NK-92 treated with Interleukin-12 subunit alpha and Interleukin-12 subunit beta, amount 100 ng/mL, for 24 hours (cell line): ENCODE measurements around the gene CFAP92.
"Not testable (repeated sequence)": the region's sequence is repeated elsewhere in the genome, so short reads cannot be mapped to it uniquely, and the experiment has no call there.

Experiments
- DNase-seq: peaks from one replicate; lab custom pipeline; 2025; lab: John Stamatoyannopoulos, UW

Gene CFAP92

DNA sequence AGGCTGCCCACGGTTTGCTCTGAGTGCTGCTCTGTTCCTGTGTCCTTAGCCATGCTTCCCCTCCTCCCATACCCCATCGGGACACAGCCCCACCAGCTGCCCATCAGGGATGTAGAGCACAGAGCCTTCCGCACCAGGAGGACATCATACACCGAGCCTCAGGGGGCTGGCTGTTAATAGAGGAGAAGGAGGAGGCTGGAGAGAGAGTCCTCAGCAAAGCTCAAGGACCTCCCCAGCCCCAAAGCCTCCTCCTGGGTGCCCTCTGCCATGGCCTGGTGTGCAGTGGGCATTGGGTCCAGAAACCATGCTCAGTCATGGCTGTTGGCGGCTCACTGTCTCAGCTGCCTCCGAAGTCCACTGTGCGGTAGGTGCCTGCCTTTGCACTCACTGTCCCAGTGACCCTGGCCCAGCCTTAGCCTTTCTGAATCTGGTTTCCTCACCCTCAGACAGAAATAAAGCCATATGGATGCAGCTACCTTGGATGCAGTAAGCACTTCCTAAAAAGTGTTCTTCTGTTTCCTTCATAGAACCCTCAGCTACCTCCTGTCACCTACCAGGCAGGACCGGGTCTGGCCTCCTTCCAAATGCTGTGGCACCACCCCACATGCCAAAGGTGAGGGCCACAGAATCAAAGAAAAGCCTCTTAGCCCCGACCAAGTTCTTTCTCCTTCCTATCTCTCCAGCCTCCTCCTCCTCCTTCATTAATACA lies 60.5 kb downstream of the CFAP92 start:
- DNase-seq: no peak

DNA sequence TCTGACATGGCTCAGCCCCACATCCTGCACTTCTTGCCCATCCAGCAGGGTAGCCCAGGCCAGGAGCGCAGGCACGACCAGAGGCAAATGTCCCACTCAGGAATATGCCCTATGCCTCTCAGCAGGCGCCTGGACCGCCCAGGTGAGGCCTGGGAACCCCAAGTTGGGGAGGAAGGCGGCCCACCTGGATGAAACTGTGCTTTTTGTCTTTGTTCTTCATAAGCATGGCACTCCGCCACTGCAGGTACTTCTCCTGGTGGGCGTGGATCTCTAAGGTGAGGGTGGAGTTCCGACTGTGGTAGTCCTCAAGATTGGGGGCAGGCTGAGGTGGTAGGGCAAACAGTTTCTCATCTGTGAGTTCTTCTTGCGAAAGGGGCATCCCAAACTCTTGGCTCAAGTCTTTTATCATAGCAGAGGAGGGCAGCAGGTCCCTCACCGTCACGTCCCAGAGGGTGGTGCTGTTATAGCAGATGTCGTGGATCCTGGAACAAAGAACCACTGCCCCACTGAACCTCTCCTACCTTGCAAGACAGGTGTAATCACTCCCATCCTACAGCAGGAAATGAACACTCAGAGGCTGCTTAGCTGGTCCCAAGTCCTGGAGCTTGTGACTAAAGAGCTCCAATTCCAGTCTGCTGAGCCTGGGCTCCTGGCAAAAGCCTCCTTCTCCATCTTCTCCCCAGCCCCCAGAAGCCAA lies 61.2 kb downstream of the CFAP92 start:
- no peak for DNase-seq

DNA sequence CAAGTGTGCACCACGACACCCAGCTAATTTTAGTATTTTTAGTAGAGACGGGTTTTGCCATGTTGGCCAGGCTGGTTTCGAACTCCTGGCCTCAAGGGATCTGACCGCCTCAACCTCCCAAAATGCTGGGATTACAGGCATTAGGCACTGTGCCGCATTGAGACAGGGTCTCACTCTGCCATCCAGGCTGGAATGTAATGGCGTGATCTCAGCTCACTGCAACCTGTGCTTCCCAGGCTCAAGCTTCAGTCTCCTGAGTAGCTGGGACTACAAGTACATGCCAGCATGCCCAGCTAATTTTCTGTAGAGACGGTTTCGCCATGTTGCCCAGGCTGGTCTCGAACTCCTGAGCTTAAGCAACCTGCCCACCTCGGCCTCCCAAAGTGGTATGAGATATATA lies 62.8 kb downstream of the CFAP92 start:
- no peak for DNase-seq

DNA sequence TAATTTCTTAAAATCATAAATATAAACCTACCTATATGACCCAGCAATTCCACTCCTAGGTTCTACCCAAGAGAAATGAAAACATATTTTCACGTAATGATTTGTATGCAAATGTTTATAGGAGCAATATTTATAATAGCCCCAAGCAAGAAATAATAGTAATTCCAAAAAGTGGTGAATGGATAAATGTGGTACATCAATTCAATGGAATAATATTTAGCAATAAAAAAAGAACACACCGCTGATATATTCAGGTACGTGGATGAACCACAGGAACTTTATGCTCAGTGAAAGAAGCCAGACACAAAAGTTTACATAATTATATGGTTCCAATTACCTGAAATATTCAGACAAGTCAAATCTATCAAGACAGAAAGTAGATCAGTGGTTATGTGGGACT lies 64.5 kb downstream of the CFAP92 start:
- DNase-seq: no peak

DNA sequence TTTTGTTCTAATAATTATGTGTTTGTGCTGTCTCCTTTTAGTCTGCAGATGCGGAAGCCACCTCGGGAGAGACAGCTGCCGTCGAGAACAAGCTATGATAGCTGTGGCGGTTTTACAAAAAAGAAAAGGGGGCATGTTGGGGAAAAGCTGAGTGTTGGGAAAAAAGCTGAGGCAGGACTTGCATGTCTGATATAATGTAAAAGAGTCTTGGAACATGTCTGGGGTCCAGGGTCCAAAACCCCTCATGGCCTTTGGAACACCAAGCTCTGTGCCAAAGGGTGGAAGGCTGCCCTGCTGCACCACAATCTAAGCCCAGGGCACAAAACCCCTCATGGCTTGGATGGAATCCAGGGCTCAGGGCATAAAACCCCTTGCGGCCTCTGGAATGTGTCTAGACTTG lies 69.9 kb downstream of the CFAP92 start:
- DNase-seq: not testable (repeated sequence)

DNA sequence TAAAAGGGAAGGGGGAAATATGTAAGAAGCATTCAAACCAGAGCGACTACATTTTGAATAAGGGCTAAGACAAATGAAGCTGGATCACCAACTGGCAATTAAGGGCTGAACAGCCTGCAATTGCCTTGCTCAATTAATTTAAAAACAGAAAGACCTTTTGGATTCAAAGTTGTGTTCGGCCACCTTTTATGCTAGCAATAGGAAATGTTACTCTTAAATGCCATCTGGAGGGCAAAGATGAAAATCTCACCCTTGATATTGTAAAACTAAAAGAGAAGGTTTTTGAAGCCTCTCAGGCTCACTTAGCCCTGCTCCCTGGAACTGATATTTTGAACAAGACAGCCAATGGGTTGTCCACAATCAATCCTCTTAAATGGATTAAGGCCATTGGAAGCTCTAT lies 70.3 kb downstream of the CFAP92 start:
- no peak for DNase-seq

DNA sequence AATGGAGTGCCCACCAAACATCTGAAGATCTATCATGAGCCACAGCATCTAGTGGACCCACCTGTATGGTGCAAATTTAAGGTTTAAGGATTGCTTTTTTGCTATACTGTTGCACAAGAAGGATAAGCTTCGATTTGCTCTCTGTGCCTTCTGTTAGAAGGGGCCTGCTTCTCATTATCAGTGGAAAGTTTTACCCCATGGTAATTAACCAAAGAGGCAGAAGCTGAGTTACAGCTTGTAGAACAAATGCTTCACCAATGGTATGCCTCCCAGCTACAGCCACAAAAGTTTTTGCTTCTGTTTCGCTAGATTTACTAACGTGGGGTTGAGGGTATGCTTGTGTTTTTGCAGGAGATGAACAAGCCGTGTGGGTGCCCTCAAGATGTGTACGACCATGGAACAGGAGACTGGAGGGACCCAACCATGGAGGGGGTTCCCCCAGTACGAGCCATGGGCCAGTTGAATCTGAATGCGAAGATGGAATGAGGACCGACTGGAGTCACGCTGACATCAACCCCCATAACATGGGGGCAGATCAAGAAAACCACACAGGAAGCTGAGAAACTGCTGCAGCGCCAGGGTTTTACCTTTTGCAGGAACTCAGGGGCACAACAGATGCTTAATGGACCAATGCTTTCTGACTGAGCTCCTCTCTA lies 70.9 kb downstream of the CFAP92 start:
- DNase-seq: no peak

DNA sequence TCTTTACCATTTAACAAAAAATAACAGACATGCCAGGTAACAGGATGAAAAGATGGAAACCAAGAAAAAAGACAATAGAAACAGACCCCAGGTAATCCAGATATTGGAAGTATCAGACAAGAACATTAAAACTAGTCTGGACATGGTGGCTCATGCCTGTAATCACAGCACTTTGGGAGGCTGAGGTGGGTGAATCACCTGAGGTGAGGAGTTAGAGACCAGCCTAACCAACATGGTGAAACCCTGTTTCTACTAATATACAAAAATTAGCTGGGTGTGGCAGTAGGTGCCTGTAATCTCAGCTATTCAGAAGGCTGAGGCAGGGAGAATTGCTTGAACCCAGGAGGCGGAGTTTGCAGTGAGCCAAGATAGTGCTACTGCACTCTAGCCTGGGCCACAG lies 73.9 kb downstream of the CFAP92 start:
- DNase-seq: no peak

DNA sequence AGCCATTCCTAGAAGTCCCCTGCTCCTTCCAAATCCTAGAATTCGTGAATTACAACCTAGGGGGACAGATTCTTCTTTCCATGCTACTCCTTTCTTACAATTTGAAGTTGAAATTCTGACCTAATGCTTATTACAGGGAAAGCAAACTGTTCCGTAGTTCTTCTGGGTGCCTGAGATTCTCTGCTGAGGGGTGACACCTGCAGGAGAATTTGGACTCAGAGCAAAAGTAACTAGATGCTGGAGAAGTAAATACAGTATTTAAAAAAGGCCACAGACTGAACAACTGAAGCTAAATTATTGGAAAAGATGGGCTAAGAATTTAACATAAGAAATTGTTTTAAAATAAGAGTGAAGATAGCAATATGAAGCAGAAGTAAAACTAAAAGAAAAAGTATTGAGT lies 76.6 kb downstream of the CFAP92 start:
- DNase-seq: no peak

DNA sequence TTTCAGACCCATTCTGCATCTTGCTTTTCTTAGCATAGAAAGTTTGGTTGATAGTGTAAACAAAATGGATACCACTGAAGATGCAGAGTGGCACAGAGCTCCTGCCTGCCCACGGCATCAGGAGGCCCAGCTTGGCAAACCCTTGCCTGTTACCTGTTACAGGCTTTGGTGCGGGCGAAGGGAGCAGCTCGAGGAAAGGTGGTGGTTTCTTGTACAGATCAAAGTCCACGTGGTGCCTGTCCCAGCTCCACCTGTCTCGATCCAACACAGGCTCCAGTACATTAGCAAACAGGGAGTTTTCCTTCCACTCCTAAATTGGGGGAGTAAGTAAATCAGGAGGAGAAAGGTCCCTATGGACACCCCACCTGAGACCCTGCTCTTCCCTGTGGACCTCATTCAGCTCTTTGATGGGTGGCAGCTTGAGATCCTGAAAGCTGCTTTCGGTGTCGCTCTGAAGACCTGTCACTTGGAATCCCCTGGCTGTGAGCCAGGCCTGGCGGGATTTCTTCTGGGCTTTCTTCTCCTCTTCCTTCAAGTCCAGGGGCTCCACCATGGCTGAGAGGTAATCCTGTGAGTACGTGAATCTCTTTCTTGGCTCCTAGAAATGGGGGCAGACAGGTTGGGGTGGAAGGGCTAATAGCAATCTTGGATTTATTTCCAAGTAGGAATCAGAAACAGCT lies 78.8 kb downstream of the CFAP92 start:
- DNase-seq: no peak

DNA sequence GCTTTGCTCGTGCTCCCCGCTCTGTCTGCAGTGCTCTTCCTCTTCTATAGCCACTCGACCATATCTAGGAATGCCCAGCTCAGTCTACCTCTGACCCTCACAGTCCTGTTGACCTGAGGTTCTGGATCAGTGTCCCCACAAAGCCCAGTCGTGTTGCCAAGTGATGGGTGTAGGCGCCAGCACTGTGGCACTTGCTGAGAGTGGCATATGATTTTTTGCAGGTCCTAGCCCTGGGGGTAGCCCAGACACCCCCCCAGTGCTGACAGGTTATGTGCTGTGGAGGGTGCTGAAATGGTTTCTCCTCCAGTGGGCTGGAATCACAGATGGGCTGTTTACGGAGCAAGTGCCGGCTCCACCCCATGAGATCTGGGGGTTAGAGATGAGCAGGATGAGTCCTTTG lies 82.0 kb downstream of the CFAP92 start:
- no peak for DNase-seq

DNA sequence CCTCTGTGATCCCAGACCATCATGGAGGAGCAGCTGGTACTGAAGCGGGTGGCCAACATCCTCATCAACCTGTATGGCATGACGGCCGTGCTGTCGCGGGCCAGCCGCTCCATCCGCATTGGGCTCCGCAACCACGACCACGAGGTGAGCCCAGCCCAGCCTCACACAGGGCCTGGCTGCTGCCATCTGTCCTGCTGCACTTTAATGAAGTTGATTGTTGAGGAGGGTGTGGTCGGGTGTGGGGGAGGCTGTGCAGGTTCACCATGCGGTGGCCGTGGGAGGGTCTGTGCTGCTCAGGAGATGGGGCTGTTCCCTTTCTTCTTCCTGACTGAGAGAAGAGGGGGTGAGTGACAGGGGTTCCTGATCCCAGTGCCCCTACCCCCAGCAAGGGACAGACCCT lies 83.9 kb downstream of the CFAP92 start:
- DNase-seq: no peak

DNA sequence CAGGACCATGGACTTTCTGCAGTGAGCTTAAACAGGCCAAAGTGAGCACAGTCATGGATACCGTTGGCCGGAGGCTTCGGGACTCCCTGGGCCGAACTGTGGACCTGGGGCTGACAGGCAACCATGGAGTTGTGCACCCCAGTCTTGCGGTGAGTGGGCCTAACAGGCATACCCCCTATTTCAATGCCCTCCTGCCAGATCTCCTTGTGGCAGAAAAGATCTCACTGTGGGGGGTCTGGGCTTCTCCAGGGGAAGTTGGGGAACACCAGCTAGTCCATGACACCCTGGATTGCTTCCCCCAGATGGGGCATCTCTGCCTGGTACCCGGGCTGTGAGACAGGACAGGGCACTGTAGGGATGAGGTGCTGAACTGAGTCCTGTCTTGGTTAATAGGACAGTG lies 84.9 kb downstream of the CFAP92 start:
- no peak for DNase-seq

DNA sequence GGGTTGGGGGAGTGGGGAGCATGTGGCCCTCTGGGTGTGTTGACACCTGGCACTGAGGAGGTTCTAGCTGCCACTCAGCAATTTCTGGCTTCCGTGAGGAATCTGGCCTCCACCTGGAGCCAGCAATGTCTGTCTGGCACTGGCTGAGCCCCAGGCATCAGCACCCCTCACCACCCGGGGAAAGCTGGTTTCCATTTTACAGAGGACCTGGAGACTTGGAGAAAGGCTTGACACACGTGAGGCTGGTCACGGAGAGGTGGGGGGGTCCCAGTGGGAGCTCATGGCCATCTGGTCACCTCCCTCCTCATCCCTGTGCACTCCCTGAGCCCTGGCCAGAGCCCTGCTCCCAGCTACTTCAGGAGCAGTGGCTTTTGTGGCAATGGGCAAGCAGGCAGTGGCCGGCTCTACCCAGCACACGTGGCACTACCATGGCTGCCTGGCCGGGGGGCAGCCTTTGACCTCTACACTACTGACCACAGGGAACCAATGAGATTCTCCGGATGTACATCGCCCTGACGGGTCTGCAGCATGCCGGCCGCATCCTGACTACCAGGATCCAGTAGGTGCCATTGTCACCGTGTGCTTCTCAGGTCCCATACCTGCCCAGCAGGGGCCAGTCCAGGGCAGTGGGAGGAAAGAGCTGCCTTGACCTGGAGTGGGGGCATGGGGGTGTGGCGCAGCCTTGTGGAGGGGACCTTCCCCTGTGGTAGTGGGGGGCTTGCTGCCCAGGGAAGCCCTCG lies 86.0 kb downstream of the CFAP92 start:
- no peak for DNase-seq

DNA sequence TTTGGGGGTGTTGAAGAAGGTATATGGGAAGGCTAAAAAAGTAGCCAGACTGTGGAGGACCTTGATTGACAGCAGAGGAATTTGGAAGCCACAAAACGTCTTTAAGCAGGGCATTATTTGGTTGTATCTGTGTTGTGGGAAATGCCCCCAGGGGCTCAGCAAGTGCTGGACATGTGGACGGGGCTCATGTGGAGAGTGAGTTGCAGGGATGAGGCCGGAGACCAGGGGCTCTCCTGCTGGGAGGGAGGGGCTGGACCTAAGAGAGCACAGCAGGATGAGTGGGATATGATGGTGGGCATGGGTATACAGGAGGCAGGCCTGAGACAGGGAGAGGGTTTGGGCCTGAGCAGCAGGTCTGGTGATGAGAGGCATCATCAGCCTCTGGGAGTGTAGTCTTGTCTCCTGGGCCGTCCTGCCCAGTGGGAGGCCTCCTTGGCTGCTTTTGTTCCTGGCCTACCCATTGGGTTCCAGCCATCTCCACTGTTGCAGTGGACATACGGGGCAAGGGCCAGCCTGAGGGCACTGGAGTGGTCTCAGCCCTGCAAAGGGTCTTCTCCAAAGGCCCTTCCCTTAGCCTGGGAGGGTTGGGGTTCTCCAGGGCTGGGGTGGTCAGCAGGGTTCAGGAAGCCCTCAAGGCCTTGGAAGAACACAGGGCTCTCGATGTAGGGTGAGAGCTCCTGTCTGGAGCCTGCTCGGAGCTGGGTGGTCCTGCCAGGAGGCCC lies 86.9 kb downstream of the CFAP92 start:
- no peak for DNase-seq

DNA sequence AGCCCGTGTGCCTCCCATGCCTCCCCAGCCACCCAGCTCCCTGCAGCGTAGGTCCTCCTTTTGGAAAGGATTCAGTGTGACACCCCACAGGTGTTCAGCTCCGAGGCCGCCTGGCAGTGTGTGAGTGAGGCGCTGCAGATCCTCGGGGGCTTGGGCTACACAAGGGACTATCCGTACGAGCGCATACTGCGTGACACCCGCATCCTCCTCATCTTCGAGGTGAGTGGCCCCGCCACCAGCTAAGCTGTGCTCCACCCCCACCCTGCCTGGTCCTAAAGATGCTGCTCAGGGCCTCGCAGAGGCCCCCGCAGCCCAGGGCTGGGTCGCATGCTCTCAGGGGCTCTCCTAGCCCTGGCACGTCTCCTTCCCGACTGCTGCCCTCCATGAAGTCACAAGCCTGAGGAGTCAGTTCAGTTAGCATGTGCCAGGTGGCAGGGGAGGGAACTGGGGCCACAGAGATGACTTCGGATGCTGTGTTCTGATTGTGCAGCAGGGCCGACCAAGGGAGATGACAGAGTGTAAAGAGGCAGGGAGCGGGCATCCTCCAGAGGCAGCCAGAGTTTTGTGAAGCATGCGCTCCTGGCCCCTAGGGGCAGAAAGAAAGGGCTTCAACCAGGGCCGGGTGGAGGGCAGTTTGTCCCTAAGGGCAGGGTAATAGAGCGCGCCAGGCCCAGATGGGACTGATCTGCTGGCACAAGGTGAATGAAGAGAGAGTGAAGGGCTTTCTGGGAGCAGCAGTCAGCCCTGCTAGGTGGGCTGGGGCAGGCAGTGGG lies 87.7 kb downstream of the CFAP92 start:
- no peak for DNase-seq

DNA sequence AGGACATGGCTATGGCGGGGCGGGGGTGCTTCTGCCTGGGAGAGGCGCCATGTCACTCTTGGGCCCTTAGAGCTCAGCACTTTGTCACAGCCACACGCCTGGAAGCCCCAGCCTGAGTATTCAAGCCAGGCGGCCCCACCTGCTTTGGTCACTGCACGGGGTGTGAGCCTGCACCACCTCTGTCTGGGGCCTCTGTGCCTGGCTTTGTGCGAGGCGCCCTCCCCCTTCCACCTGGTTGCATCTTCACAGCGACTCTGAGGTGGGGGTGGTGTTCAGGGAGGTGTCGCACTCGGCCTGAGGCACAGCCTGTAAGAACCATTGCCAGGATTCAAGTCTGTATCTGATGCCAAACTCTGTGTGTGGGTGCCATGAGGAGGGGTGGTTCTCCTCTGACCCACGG lies 90.4 kb downstream of the CFAP92 start:
- no peak for DNase-seq

DNA sequence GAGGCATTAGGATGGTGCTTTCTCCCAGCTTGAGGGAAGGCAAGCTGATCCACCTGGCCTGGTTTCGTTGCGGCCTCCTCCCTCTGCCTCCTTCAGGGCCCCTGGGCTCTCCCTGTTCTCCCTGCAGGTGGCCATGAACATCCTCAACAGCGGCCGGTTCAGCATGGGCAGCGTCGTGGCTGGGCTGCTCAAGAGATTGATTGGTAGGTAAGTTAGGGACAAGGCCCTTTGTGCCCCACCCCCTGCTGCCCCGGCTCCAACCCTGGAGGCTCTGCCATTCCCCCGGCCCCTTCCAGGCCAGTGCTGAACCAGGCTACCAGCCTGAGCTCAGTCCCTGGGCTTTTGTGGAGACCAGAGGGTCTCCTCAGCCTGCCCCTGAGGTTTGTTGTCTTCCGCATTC lies 91.5 kb downstream of the CFAP92 start:
- DNase-seq: no peak

DNA sequence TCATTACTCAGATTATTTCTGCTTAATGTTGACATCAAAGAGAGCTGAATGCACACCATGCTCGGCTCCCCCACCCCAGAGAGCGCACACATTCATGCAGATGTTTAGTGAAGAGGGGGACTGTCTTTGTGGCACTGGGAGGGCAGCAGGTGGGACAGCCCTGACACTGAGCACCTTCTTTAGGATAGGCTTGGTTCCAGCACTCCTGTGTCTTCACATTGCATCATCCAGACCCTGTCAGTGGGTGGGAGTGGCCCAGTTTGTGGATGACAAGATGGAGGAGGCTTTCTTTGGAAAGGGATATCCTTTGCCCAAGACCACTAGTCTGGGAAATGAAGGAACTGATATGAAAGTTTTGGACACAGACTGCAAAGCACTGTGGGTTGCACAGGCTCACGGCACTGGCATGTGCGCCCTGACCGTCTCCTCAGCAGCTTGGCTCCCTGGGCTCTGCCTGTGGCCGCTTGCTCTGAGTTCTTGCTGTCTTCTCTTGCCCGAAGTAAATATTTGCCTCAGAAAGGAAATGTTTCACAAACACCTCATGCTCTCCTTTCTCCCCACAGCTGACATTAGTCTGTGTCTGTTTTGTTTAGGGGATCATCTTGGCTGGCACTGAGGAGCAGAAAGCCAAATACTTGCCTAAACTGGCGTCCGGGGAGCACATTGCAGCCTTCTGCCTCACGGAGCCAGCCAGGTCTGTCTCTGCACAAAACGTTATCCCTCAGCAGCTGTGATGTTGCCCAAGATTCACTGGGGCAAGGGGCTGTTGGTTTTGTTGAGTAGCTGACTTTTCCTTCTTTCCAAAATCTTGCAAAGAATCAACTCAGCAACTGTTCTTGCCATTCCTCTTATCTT lies 97.8 kb downstream of the CFAP92 start:
- DNase-seq: no peak
